Muscle layer of colon (tissue), 2 donors: Measurements from ENCODE around the gene ARSG.
A peak's percentile ranks its signal among the peaks of the same experiment; 100 is the strongest.

ENCODE experiments used
- H3K27ac ChIP-seq: one replicate; pipeline ENCODE4 v1.7.0; 2013; ENCODE audit warnings: low read depth, mild to moderate bottlenecking, low read length, moderate library complexity
- H3K27me3 ChIP-seq, 2 donors: one replicate each; pipeline ENCODE4 v1.7.0; 2013; ENCODE audit warnings: low read length in 2 of 2, mild to moderate bottlenecking in 2 of 2; ENCODE audit not compliant: insufficient read depth in 2 of 2, control insufficient read depth in 1 of 2
- H3K36me3 ChIP-seq: one replicate; pipeline ENCODE4 v1.7.0; 2013; ENCODE audit warnings: mild to moderate bottlenecking, low read length; ENCODE audit not compliant: insufficient read depth
- H3K4me1 ChIP-seq: one replicate; pipeline ENCODE4 v1.7.0; 2013; ENCODE audit warnings: mild to moderate bottlenecking, low read length; ENCODE audit not compliant: insufficient read depth
- H3K4me3 ChIP-seq, 2 donors: one replicate each; pipeline ENCODE4 v1.7.0; 2013; ENCODE audit warnings: low read length in 2 of 2, low read depth in 1 of 2, mild to moderate bottlenecking in 1 of 2, moderate library complexity in 1 of 2
- H3K9ac ChIP-seq: one replicate; pipeline ENCODE4 v1.7.0; 2013; ENCODE audit warnings: low read length
- H3K9me3 ChIP-seq: one replicate; pipeline ENCODE4 v1.7.0; 2013; ENCODE audit warnings: mild to moderate bottlenecking, low read length
- donor health status: abdominal sarcoma.
- donor health status: Adenocarcinoma of cecum.

ARSG gene

GRCh38 chr17:68288804-68289203 is 2.5 kb upstream of the ARSG start:
- Histone ChIP-seq H3K9ac (no peak overlapping the region), H3K27ac (no peak overlapping the region), H3K27me3 (peaks cover 15 to 28% of the 10 kb centered on the region in 2 donors), H3K4me3 (no peak overlapping the region), H3K9me3 (no peaks in the 10 kb centered on the region), H3K4me1 (peaks cover 13% of the 10 kb centered on the region), H3K36me3 (no peaks in the 10 kb centered on the region)

DNA sequence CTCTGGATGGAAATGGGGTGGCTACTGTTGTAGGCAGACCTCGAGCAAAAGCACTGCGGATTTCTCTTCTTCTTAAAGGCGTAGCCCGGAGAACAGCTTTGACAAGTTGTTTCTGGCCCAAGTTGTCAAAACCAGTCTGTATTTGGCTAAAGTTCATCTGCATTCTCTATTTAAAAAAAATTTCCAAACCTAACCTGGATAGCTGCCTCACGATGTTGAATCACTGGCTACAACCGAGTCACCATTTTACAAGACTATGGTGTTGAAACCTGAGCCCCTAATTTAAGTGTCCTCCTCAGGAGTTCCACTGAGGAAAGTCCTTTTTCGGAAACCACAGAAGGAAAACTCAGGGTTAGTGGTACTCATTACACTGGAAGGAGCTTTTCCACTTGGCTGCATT is 1.8 kb upstream of the ARSG start:
- Histone ChIP-seq H3K27ac (no peak overlapping the region), H3K9ac (no peak overlapping the region)

DNA sequence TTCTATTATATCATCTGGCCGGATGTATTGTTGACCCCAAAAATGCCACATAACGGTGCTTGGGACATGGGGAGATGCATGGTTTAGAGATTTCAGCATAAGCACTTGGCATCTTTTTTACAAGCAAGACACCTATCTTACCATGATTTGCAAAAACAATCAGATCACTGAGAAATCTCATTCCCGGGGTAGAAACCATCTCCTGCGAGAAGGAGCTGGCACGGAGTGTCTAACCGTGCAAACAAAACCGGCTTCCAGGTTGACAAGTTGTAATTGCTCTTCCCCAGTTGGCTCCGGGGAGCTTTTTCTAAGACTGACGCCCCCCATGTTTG is 1.4 kb upstream of the ARSG start:
- H3K9me3 ChIP-seq, result no peaks in the 10 kb centered on the region
- no peaks in the 10 kb centered on the region for H3K36me3 ChIP-seq
- peaks cover 13% of the 10 kb centered on the region for H3K4me1 ChIP-seq
- H3K27ac ChIP-seq, result no peak overlapping the region
- no peak overlapping the region for H3K9ac ChIP-seq
- no peak overlapping the region for H3K4me3 ChIP-seq
- H3K27me3 ChIP-seq, result peaks cover 25 to 39% of the 10 kb centered on the region in 2 donors

More for the DNA sequence above, 1.8 kb upstream of the ARSG start:
- Histone ChIP-seq H3K9me3 (no peaks in the 10 kb centered on the region), H3K4me1 (peaks cover 13% of the 10 kb centered on the region), H3K4me3 (no peak overlapping the region), H3K36me3 (no peaks in the 10 kb centered on the region), H3K27me3 (peaks cover 22 to 35% of the 10 kb centered on the region in 2 donors)

DNA sequence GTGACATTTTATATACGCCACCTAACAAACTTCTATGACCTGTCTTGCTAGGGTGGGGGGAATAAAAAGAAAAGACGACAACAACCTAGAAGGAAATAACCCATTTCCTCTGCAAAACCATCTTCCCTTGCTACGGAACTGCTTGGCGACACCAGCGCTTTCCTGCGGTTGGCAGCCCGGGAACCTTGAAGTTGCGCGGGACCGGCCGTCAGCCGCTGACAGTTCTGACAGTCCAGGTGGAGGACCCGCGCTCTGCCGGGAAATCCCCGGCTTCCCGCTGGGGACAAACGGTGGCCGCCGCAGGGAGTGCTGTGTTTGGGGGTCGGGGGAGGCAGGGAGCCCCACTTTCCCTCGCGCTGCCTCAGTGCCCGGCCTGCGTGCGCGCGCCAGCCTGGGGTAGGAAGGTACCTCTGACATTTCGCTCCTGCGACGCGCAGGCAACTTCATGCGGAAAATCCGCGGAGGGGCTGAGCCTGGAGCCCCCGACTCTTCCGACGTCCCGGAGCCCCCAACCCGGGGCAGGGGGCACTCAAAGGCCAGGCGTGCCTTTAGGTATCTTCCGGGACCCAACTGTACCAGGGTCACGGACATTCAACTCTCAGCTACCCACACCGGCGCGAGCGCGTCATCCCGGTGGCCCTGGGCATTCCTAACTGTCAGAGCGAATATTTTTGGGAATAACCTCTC is 884 bp upstream of the ARSG start:
- Histone ChIP-seq H3K36me3 (no peaks in the 10 kb centered on the region), H3K27ac (no peak overlapping the region), H3K27me3 (peaks cover 29 to 42% of the 10 kb centered on the region in 2 donors)

GRCh38 chr17:68291836-68292688 is 767 bp downstream of the ARSG start:
- Histone ChIP-seq H3K27me3 (peaks cover 37 to 46% of the 10 kb centered on the region in 2 donors), H3K4me1 (peaks cover 13% of the 10 kb centered on the region), H3K4me3 (peak overlapping the region; percentile 55 to 58), H3K9me3 (no peaks in the 10 kb centered on the region), H3K36me3 (no peaks in the 10 kb centered on the region), H3K27ac (no peak overlapping the region), H3K9ac (no peak overlapping the region)

More for the DNA sequence above, 884 bp upstream of the ARSG start:
- H3K9ac ChIP-seq, result no peak overlapping the region
- H3K9me3 ChIP-seq, result no peaks in the 10 kb centered on the region
- H3K4me3 ChIP-seq, result peak overlapping the region; percentile 23 to 32
- peaks cover 13% of the 10 kb centered on the region for H3K4me1 ChIP-seq

DNA sequence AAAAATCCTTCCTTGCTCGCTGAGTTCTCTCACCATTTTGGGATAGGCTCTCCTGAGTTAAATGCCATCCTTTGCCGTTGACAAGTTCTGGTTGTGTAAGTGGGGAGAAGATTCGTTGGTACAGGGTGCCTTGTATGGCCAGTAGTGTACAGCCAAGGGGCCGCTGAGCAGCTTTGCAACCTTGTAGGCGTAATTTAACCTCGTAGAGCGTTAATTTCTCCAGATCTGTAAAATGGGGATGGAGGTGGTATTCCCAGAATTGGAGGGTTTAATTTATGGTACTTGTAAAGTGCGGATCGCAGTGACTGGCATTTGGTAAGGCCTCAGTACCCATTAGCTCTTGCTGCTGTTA is 1.4 kb downstream of the ARSG start:
- peak overlapping the region in 1 of 2 donors; percentile 55 for H3K4me3 ChIP-seq
- H3K9ac ChIP-seq, result no peak overlapping the region
- H3K36me3 ChIP-seq, result no peaks in the 10 kb centered on the region
- peaks cover 37 to 46% of the 10 kb centered on the region in 2 donors for H3K27me3 ChIP-seq
- peaks cover 13% of the 10 kb centered on the region for H3K4me1 ChIP-seq
- no peak overlapping the region for H3K27ac ChIP-seq
- H3K9me3 ChIP-seq, result no peaks in the 10 kb centered on the region

DNA sequence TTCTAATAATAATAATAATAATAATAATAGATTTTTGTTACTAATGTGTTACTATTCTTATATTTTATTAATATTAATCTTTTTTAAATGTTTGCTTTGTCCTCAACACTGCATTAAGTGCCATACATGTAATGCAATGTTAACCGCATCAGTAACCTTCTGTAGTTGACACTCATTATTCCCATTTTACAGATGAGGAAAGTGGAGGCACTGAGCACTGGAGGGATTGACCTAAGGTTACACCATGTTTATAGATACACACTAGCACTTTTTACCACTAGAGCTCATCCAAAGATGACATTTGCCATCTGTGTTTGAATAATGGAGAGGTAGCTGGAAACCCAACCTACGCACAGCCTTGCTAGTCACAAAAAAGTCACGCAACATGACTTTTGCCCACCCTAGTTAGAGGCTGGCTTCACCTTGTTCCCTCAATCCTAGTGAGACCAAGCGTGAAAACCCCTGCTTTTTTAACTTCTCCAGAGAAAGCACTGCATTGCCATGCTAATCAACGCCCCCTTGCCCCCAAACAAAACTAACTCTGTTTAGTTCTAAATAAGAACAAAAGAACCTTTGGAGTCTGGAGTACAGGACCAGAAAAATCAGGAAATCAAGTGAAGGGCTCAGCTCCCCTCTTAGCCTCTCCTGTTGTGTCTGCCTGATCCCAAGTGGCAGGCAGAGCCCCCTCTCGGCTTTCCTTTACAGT is 2.3 kb downstream of the ARSG start:
- Histone ChIP-seq H3K9ac (no peak overlapping the region), H3K27me3 (peaks cover 37 to 46% of the 10 kb centered on the region in 2 donors), H3K4me1 (peaks cover 13% of the 10 kb centered on the region), H3K27ac (no peak overlapping the region), H3K4me3 (no peak overlapping the region), H3K36me3 (no peaks in the 10 kb centered on the region), H3K9me3 (no peaks in the 10 kb centered on the region)

DNA sequence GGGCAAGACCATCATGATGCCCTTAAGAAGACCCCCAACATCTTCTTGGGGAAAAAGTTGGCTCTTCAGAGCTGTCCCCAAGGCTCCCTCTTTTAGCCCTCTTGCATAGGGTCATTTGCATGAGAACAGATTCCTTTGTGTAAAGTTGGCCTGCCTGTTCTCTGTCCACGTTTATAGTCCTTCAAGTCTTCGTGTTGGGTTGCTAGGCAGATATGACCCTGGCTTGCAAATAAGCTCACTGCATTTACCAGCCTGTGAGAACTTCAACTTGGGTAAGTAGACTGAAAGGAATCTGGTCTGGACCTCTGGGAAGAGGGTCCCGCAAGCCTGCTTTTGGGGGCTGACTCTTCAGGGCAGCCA is 2.9 kb downstream of the ARSG start:
- Histone ChIP-seq H3K4me1 (peaks cover 13% of the 10 kb centered on the region), H3K36me3 (no peaks in the 10 kb centered on the region), H3K4me3 (no peak overlapping the region), H3K27ac (no peak overlapping the region), H3K9me3 (no peaks in the 10 kb centered on the region), H3K27me3 (peaks cover 37 to 46% of the 10 kb centered on the region in 2 donors), H3K9ac (no peak overlapping the region)

- Histone ChIP-seq H3K9ac (no peak overlapping the region), H3K27me3 (peaks cover 37 to 46% of the 10 kb centered on the region in 2 donors), H3K27ac (no peak overlapping the region), H3K36me3 (no peaks in the 10 kb centered on the region), H3K4me3 (no peak overlapping the region), H3K9me3 (no peaks in the 10 kb centered on the region), H3K4me1 (peaks cover 13% of the 10 kb centered on the region)
Observed at GRCh38 chr17:68294617-68295016, 3.3 kb downstream of the ARSG start.

DNA sequence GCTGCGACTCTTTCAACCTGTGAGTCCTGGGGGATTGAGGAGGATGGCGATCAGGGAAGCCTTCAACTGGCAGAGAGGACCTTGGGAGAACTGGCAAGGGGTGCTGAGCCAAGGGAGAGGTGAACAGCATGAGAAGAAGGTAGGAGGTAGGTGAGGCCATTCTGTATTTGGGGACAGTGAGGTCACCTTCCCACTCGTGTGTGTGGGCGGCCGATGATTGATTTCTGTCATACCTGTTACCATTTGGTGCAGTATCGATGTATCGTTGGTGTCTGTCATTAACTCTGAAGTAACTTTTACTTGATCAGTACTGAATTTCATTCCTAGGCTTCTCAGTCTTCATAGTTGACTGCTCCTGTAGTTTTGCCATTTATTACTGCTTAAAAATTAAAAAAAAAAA is 3.8 kb downstream of the ARSG start:
- Histone ChIP-seq H3K27me3 (peaks cover 37 to 46% of the 10 kb centered on the region in 2 donors), H3K27ac (no peak overlapping the region), H3K9me3 (no peaks in the 10 kb centered on the region), H3K4me1 (peaks cover 13% of the 10 kb centered on the region), H3K36me3 (no peaks in the 10 kb centered on the region), H3K9ac (no peak overlapping the region), H3K4me3 (no peak overlapping the region)
